Measurements from ENCODE around the gene GSTA5.
"Not testable (repeated sequence)": the region's sequence is repeated elsewhere in the genome, so short reads cannot be mapped to it uniquely, and the experiment has no call there.

GSTA5 gene

DNA sequence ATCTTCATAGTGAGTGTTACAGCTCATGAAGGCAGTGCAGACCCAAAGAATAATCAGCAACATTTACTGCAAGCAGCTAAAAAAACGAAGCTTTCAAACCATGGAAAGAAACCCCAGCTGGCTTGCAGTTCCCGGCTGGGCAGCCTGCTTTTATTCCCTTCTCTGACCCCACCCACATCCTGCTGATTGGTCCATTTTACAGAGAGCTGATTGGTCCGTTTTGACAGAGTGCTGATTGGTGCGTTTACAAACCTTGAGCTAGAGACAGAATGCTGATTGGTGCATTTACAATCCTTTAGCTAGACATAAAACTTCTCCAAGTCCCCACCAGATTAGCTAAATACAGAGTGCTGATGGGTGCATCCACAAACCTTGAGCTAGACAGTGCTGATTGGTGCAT is 12.0 kb downstream of the GSTA5 start:
- H3K4me3 ChIP-seq (ENCODE audit: low read length); H3K9me3 ChIP-seq (ENCODE audit: control insufficient read depth, low read depth, low read length); H3K9ac ChIP-seq (ENCODE audit: low read length); H3K36me3 ChIP-seq (ENCODE audit: control insufficient read depth, low read depth, low read length); H3K27ac ChIP-seq (ENCODE audit: low read length); H3K27me3 ChIP-seq (ENCODE audit: control insufficient read depth, insufficient read depth, low read length); H3K4me1 ChIP-seq (ENCODE audit: control insufficient read depth, low read depth, low read length): not testable (repeated sequence)

DNA sequence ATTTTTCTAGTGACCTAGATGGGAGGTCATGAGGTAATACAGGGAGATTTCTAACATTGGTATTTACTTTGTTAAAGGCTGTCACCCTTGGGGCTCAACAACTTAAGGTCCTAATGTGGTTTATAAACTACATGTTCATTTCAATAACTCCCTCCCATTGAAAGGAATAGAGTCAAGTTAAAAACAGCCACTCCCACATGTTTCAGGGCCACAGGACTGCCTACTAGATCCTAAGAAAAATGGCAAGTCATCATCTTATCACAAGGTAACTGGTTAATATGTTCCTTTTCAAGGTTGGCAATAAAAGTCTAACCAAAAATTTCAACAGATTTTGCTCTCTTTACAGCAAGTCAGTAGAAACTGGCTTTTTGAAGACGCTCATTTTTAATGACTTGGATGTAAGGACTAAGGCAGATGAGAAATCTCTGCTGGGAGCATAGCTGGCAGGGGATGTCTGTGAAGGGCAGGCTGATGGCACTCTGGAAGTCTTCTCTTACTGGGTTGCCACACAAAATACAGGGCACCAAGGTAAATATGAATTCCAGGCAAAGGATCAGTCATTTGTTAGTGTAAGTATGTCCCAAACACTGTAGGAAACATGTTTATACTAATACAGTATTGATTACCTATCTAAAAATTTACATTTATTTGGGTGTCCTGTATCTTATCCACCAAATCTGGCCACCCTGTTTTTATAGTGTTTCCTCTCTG is 13.4 kb downstream of the GSTA5 start:
- not testable (repeated sequence) for H3K4me3 ChIP-seq (ENCODE audit: low read length); H3K9ac ChIP-seq (ENCODE audit: low read length)

DNA sequence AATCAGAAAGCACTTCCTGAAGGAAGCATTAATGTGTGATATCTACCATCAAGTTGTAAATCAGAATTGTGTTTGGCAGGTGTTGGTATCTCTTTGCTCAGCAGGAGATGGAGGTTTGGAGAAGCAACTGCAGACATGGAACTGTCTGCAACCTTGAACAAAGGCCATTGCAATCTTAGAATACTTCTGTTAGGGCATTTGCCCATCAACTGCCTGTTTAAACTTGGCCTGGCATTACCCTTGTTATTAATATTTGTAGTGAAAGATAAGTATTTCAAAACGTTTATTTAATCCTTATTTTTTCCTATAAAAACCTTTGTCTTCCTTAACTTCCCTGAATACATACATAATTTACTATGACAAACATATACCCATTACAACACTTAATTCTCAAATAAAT is 14.1 kb downstream of the GSTA5 start:
- Histone ChIP-seq H3K27me3 (ENCODE audit: control insufficient read depth, insufficient read depth, low read length) (no peaks in the 10 kb centered on the region), H3K4me3 (ENCODE audit: low read length) (no peak overlapping the region), H3K9ac (ENCODE audit: low read length) (no peak overlapping the region), H3K36me3 (ENCODE audit: control insufficient read depth, low read depth, low read length) (no peaks in the 10 kb centered on the region), H3K9me3 (ENCODE audit: control insufficient read depth, low read depth, low read length) (no peaks in the 10 kb centered on the region), H3K4me1 (ENCODE audit: control insufficient read depth, low read depth, low read length) (no peaks in the 10 kb centered on the region), H3K27ac (ENCODE audit: low read length) (no peak overlapping the region)

More for the DNA sequence above, 13.4 kb downstream of the GSTA5 start:
- not testable (repeated sequence) for H3K27ac ChIP-seq (ENCODE audit: low read length); H3K27me3 ChIP-seq (ENCODE audit: control insufficient read depth, insufficient read depth, low read length); H3K36me3 ChIP-seq (ENCODE audit: control insufficient read depth, low read depth, low read length); H3K4me1 ChIP-seq (ENCODE audit: control insufficient read depth, low read depth, low read length); H3K9me3 ChIP-seq (ENCODE audit: control insufficient read depth, low read depth, low read length)

DNA sequence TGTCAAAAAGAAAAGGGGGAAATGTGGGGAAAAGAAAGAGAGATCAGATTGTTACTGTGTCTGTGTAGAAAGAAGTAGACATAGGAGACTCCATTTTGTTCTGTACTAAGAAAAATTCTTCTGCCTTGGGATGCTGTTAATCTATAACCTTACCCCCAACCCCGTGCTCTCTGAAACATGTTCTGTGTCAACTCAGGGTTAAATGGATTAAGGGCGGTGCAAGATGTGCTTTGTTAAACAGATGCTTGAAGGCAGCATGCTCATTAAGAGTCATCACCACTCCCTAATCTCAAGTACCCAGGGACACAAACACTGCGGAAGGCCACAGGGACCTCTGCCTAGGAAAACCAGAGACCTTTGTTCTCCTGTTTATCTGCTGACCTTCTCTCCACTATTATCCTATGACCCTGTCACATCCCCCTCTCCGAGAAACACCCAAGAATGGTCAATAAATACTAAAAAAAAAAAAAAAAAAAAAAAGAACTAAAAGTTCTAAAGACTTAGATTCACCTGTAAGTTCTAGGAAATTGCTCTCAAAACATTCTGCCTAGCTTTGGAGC is 14.6 kb downstream of the GSTA5 start:
- not testable (repeated sequence) for H3K9ac ChIP-seq (ENCODE audit: low read length); H3K36me3 ChIP-seq (ENCODE audit: control insufficient read depth, low read depth, low read length); H3K4me3 ChIP-seq (ENCODE audit: low read length); H3K27me3 ChIP-seq (ENCODE audit: control insufficient read depth, insufficient read depth, low read length); H3K4me1 ChIP-seq (ENCODE audit: control insufficient read depth, low read depth, low read length); H3K9me3 ChIP-seq (ENCODE audit: control insufficient read depth, low read depth, low read length); H3K27ac ChIP-seq (ENCODE audit: low read length)

DNA sequence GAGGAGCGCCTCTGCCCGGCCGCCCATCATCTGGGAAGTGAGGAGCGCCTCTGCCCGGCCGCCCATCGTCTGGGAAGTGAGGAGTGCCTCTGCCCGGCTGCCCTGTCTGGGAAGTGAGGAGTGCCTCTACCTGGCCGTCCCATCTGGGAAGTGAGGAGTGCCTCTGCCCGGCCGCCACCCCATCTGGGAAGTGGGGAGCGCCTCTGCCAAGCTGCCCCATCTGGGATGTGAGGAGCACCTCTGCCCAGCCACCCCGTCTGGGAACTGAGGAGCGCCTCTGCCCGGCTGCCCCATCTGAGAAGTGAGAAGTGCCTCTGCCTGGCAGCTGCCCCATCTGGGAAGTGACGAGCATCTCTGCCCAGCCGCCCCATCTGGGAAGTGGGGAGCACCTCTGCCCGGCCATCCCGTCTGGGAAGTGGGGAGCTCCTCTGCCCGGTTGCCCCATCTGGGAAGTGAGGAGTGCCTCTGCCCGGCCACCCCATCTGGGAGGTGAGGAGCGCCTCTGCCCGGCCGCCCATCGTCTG is 15.3 kb downstream of the GSTA5 start:
- not testable (repeated sequence) for H3K4me3 ChIP-seq (ENCODE audit: low read length); H3K9ac ChIP-seq (ENCODE audit: low read length); H3K9me3 ChIP-seq (ENCODE audit: control insufficient read depth, low read depth, low read length); H3K27ac ChIP-seq (ENCODE audit: low read length); H3K36me3 ChIP-seq (ENCODE audit: control insufficient read depth, low read depth, low read length); H3K27me3 ChIP-seq (ENCODE audit: control insufficient read depth, insufficient read depth, low read length); H3K4me1 ChIP-seq (ENCODE audit: control insufficient read depth, low read depth, low read length)

DNA sequence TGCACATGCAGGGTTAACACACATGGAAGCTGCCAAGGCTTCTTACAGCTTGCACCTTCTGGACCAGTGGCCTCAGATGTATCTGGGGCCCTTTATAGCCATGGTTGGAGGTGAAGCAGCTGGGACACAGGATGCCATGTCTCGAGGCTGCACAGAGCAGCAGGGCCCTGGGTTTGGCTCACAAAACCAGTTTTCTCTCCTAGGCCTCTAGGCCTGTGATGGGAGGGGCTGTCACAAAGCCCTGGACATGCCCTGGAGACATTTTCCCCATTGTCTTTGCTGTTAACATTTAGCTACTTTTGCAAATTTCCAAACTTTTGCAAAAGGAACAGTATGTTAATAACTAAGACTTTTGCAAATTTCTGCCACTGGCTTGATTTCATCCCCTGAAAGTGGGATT is 18.8 kb downstream of the GSTA5 start:
- Histone ChIP-seq H3K36me3 (ENCODE audit: control insufficient read depth, low read depth, low read length) (no peaks in the 10 kb centered on the region), H3K9ac (ENCODE audit: low read length) (no peak overlapping the region), H3K27me3 (ENCODE audit: control insufficient read depth, insufficient read depth, low read length) (no peaks in the 10 kb centered on the region), H3K27ac (ENCODE audit: low read length) (no peak overlapping the region), H3K9me3 (ENCODE audit: control insufficient read depth, low read depth, low read length) (no peaks in the 10 kb centered on the region), H3K4me3 (ENCODE audit: low read length) (no peak overlapping the region), H3K4me1 (ENCODE audit: control insufficient read depth, low read depth, low read length) (no peaks in the 10 kb centered on the region)

DNA sequence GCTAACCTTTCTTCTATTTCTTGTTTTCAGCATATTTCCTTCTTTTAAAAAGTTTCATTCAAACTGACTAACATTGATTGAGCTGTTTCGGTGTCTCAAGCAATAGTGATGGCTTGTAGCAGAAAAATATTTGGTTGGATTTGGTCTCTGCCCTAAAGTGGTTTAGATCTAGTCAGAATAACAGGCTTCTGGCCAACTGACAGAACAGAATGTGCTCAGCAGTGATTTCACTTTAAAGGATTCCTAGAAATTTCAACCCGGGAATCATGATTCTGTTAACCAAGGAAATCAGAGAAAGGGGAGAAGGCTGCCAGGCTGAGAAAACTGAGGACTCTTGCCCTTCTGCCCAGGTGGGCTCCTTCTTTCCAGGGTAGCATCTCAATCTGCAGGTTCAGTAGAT is 20.4 kb downstream of the GSTA5 start:
- Histone ChIP-seq H3K9ac (ENCODE audit: low read length) (no peak overlapping the region), H3K9me3 (ENCODE audit: control insufficient read depth, low read depth, low read length) (no peaks in the 10 kb centered on the region), H3K4me1 (ENCODE audit: control insufficient read depth, low read depth, low read length) (peaks cover under 1% of the 10 kb centered on the region), H3K27ac (ENCODE audit: low read length) (no peak overlapping the region), H3K4me3 (ENCODE audit: low read length) (no peak overlapping the region), H3K27me3 (ENCODE audit: control insufficient read depth, insufficient read depth, low read length) (no peaks in the 10 kb centered on the region), H3K36me3 (ENCODE audit: control insufficient read depth, low read depth, low read length) (no peaks in the 10 kb centered on the region)

DNA sequence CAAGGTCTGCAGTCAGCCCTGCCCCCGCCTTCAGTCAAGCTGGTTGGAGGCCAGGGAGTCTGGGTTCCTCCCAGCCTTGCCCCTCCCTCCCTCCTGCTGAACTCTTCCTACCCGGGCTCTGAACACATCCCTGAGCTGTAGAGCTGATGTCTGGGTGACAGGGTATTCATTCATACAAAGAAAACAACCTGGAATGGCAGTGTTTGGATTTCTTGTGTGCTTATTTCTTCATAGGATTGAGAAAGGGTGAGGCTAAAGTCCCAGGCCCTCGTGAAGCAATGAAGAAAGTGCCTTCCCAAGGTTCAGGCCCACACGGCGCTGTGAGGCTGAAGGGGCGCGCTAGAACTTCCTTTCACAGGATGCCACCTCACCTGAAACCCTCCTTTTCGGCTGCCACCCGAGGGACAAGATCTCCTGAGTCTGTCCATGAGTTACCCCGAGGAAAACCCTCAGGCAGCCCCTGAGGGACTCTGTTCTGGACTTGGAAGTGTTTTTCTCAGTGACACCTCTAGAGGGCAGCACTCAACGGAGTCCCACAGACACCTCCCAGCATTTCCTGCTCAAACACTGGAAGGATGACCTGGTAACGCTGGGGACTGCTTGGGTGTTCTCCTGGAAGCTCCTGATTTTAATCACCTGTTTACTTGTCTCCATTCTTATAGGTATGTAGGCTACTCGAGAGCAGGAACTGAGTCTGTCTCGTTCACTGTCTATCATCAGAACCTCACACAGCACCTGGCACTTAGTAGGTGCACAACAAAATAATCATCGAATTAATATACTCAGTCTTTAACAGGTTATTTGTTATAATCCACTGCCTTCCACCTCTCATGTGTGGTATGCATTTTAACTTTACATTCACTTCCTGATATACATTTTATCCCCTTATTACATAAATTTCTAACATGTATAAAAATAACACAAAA is 25.2 kb downstream of the GSTA5 start:
- peaks cover 3% of the 10 kb centered on the region for H3K4me1 ChIP-seq (ENCODE audit: control insufficient read depth, low read depth, low read length)
- H3K4me3 ChIP-seq (ENCODE audit: low read length), result no peak overlapping the region
- H3K9ac ChIP-seq (ENCODE audit: low read length), result no peak overlapping the region
- H3K9me3 ChIP-seq (ENCODE audit: control insufficient read depth, low read depth, low read length), result no peaks in the 10 kb centered on the region
- H3K36me3 ChIP-seq (ENCODE audit: control insufficient read depth, low read depth, low read length), result no peaks in the 10 kb centered on the region
- no peak overlapping the region for H3K27ac ChIP-seq (ENCODE audit: low read length)
- no peaks in the 10 kb centered on the region for H3K27me3 ChIP-seq (ENCODE audit: control insufficient read depth, insufficient read depth, low read length)

DNA sequence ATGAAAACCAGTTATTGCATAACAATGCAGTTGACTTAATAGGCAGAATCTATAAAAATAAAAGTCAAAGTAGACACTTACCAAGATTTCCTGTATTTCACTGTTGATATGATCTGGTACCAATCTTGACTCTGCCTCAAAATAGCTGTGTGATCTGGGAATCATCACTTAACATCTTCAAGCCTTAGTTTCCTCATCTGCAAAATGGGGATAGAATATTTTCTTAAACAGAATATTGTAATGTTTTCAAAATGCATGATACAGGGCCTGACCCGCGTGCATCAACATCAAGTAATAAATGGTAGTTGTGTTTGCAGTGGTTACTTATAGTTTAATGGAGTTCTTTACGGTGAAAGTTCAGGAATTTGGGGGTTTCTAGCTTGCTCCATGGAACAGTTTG is 26.1 kb downstream of the GSTA5 start:
- not testable (repeated sequence) for H3K4me1 ChIP-seq (ENCODE audit: control insufficient read depth, low read depth, low read length); H3K4me3 ChIP-seq (ENCODE audit: low read length); H3K27ac ChIP-seq (ENCODE audit: low read length); H3K9me3 ChIP-seq (ENCODE audit: control insufficient read depth, low read depth, low read length); H3K9ac ChIP-seq (ENCODE audit: low read length); H3K36me3 ChIP-seq (ENCODE audit: control insufficient read depth, low read depth, low read length); H3K27me3 ChIP-seq (ENCODE audit: control insufficient read depth, insufficient read depth, low read length)

DNA sequence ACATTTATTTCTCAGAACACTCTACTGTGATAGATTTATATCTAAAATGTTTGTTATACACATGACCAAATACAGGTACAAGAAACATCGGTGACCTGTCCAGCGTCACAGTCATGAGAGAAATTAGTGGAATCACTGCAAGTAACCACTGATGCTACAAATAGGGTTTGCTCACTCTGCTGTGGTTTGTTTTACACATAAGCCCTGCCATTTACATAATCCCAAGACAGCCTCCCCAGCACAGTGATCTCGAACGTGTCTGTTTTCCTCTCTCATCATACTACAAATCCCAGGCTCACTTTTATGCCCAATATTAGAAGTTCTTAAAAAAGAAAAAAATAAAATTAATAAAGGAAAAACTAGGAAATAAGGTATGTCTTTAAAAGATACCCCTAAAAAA is 30.8 kb downstream of the GSTA5 start:
- H3K9ac ChIP-seq (ENCODE audit: low read length); H3K4me1 ChIP-seq (ENCODE audit: control insufficient read depth, low read depth, low read length); H3K36me3 ChIP-seq (ENCODE audit: control insufficient read depth, low read depth, low read length); H3K27ac ChIP-seq (ENCODE audit: low read length); H3K27me3 ChIP-seq (ENCODE audit: control insufficient read depth, insufficient read depth, low read length); H3K9me3 ChIP-seq (ENCODE audit: control insufficient read depth, low read depth, low read length); H3K4me3 ChIP-seq (ENCODE audit: low read length): not testable (repeated sequence)

DNA sequence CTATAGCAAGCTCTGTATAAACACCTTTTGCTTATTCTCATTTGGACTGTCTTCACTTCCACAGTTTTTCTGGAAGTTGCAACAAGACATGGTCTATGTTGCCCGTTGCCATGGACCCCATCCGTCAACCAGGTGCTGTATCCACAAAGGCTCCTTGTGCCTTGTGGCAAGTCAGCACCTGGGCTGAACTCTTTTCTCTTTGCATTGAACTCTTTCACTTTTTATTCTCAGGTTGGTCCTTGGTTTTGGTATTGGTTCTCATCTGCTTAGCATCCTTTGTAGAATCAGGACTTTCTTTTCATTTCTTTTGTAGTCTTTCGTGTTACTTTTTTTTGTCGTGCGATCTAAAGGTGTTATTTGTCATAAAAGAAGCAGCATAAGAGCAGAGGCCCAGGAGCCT is 32.0 kb downstream of the GSTA5 start:
- H3K27ac ChIP-seq (ENCODE audit: low read length), result no peak overlapping the region
- H3K36me3 ChIP-seq (ENCODE audit: control insufficient read depth, low read depth, low read length), result no peaks in the 10 kb centered on the region
- H3K9ac ChIP-seq (ENCODE audit: low read length), result no peak overlapping the region
- H3K4me3 ChIP-seq (ENCODE audit: low read length), result no peak overlapping the region
- no peaks in the 10 kb centered on the region for H3K27me3 ChIP-seq (ENCODE audit: control insufficient read depth, insufficient read depth, low read length)
- no peaks in the 10 kb centered on the region for H3K4me1 ChIP-seq (ENCODE audit: control insufficient read depth, low read depth, low read length)
- H3K9me3 ChIP-seq (ENCODE audit: control insufficient read depth, low read depth, low read length), result no peaks in the 10 kb centered on the region
